Fibroblast of lung (primary cell): ENCODE measurements around the gene YKT6. TPM values are rescaled to one million over a fixed set of nuclear protein-coding genes. Genes with fewer than 3 reads are reported as not detected.

Source experiments
- DNase-seq, 2 donors: peaks; one replicate each; pipeline versions ENCODE4 v3.0.0 to v3.0.0-alpha.2; 2010; ENCODE audit warnings: low read depth in 2 of 2
- H2AFZ ChIP-seq: 2 replicates; pipeline ENCODE4 v1.5.1; 2012; ENCODE audit warnings: low read length, control low read depth, inconsistent platforms
- H3K27ac ChIP-seq: 2 replicates; pipeline ENCODE4 v1.5.1; 2011; ENCODE audit warnings: low read length, control low read depth; ENCODE audit not compliant: insufficient read depth
- H3K27me3 ChIP-seq: 2 replicates; pipeline ENCODE4 v1.5.1; 2011; ENCODE audit warnings: mild to moderate bottlenecking, low read length; ENCODE audit not compliant: control insufficient read depth, insufficient read depth
- H3K36me3 ChIP-seq: 2 replicates; pipeline ENCODE4 v1.5.1; 2011; ENCODE audit warnings: low read length; ENCODE audit not compliant: control insufficient read depth, insufficient read depth
- H3K4me1 ChIP-seq: 2 replicates; pipeline ENCODE4 v1.5.1; 2011; ENCODE audit warnings: low read length; ENCODE audit not compliant: control insufficient read depth, insufficient read depth; ENCODE audit errors: extremely low read depth
- H3K4me2 ChIP-seq: 2 replicates; pipeline ENCODE4 v1.5.1; 2011; ENCODE audit warnings: low read length, control low read depth; ENCODE audit not compliant: insufficient read depth; ENCODE audit errors: extremely low read depth
- H3K4me3 ChIP-seq, 4 experiments: fragments of 200-600 bp in 1 of 4; sonication (generic) in 1 of 4; replicated peaks in 1 of 4; 2 replicates each; pipeline ENCODE4 v1.5.1; 2011 to 2016; ENCODE audit warnings: low read length in 4 of 4, low read depth in 3 of 4, mild to moderate bottlenecking in 3 of 4, control low read depth in 2 of 4, inconsistent platforms in 1 of 4, mixed read lengths in 1 of 4; ENCODE audit not compliant: insufficient read depth in 1 of 4; ENCODE audit errors: control extremely low read depth in 1 of 4
- H3K79me2 ChIP-seq: 2 replicates; pipeline ENCODE4 v1.5.1; 2012; ENCODE audit warnings: mild to moderate bottlenecking, low read length, inconsistent platforms; ENCODE audit not compliant: control insufficient read depth, insufficient read depth
- H3K9ac ChIP-seq: 2 replicates; pipeline ENCODE4 v1.5.1; 2011; ENCODE audit warnings: mild to moderate bottlenecking, low read length, control low read depth; ENCODE audit not compliant: insufficient read depth
- H3K9me3 ChIP-seq: 2 replicates; pipeline ENCODE4 v1.5.1; 2012; ENCODE audit warnings: low read depth, low read length; ENCODE audit not compliant: control insufficient read depth, insufficient read depth
- H4K20me1 ChIP-seq: 2 replicates; pipeline ENCODE4 v1.5.1; 2011; ENCODE audit warnings: low read length; ENCODE audit not compliant: control insufficient read depth, insufficient read depth; ENCODE audit errors: extremely low read depth
- CTCF ChIP-seq, 2 donors: IDR thresholded peaks in 1 of 2; conservative IDR thresholded peaks in 1 of 2; 1 replicate in 1 of 2; 2 replicates in 1 of 2; pipeline ENCODE4 v1.5.1; 2011 to 2012; ENCODE audit warnings: low read length in 2 of 2, control low read depth in 1 of 2, inconsistent platforms in 1 of 2, low read depth in 1 of 2, mild to moderate bottlenecking in 1 of 2
- EZH2 ChIP-seq: IDR thresholded peaks from 2 replicates; pipeline ENCODE4 v1.5.1; 2012; ENCODE audit warnings: low read length, control low read depth, mild to moderate bottlenecking; ENCODE audit errors: missing control alignments
- polyA plus RNA-seq, 2 donors: library from polyadenylated mRNA; depleted of rRNA in 1 of 2; stranded (reverse) in 1 of 2; unstranded in 1 of 2; fragments of >200 nt; gene quantifications; 2 replicates each; pipeline ENCODE4 v1.2.1, GENCODE V29; 2011 to 2012; ENCODE audit warnings: missing spikeins in 1 of 2
- total RNA-seq: library from RNA; depleted of rRNA; stranded (reverse); fragments of >200 nt; gene quantifications from 2 replicates; pipeline ENCODE4 v1.2.1, GENCODE V29; 2014

The YKT6 gene
- total and polyA plus RNA-seq, 2 donors (not counting 1 experiment from before 2014, with no cell fraction given), result 90.0 to 99.0 TPM

- peaks cover 10% of the 10 kb centered on the region for H3K36me3 ChIP-seq
- no peak overlapping the region for H3K27ac ChIP-seq
- H3K27me3 ChIP-seq, result no peaks in the 10 kb centered on the region
- H3K4me1 ChIP-seq, result no peaks in the 10 kb centered on the region
- no peak for TF ChIP-seq EZH2
- no peak for TF ChIP-seq CTCF (conservative IDR thresholded peaks at IDR 0.05 in 1 of 2, IDR thresholded peaks at IDR 0.05 in 1 of 2; ENCODE audit: low read depth in 1 of 2, low read length in 2 of 2)
- no peak overlapping the region for H2AFZ ChIP-seq
- no peak overlapping the region for H3K4me2 ChIP-seq
- no peaks in the 10 kb centered on the region for H3K9me3 ChIP-seq
- DNase-seq, result no peak
- no peaks in the 10 kb centered on the region for H4K20me1 ChIP-seq
- no peak overlapping the region for H3K9ac ChIP-seq
- no peak overlapping the region for H3K4me3 ChIP-seq
- H3K79me2 ChIP-seq, result no peaks in the 10 kb centered on the region
Observed at GRCh38 chr7:44215531-44215930, 14.8 kb downstream of the YKT6 start.

GRCh38 chr7:44216019-44216418 is 15.2 kb downstream of the YKT6 start:
- Histone ChIP-seq H3K9me3 (no peaks in the 10 kb centered on the region), H3K79me2 (no peaks in the 10 kb centered on the region)

GRCh38 chr7:44216521-44217222 is 15.9 kb downstream of the YKT6 start:
- Histone ChIP-seq H3K9ac (no peak overlapping the region), H3K4me1 (no peaks in the 10 kb centered on the region), H3K79me2 (no peaks in the 10 kb centered on the region), H3K4me2 (no peak overlapping the region), H3K27ac (no peak overlapping the region), H3K36me3 (peaks cover 2% of the 10 kb centered on the region), H4K20me1 (no peaks in the 10 kb centered on the region), H3K4me3 (no peak overlapping the region), H3K9me3 (no peaks in the 10 kb centered on the region), H2AFZ (no peak overlapping the region), H3K27me3 (no peaks in the 10 kb centered on the region)
- no peak for DNase-seq
- TF ChIP-seq EZH2 (no peak), CTCF (conservative IDR thresholded peaks at IDR 0.05 in 1 of 2, IDR thresholded peaks at IDR 0.05 in 1 of 2; ENCODE audit: low read depth in 1 of 2, low read length in 2 of 2) (no peak)

More at GRCh38 chr7:44216019-44216418, 15.2 kb downstream of the YKT6 start:
- no peak overlapping the region for H3K27ac ChIP-seq
- no peak overlapping the region for H3K9ac ChIP-seq
- DNase-seq, result no peak
- H3K36me3 ChIP-seq, result peaks cover 6% of the 10 kb centered on the region
- no peaks in the 10 kb centered on the region for H3K4me1 ChIP-seq
- H2AFZ ChIP-seq, result no peak overlapping the region
- no peak overlapping the region for H3K4me2 ChIP-seq
- H3K27me3 ChIP-seq, result no peaks in the 10 kb centered on the region
- TF ChIP-seq EZH2 (no peak), CTCF (conservative IDR thresholded peaks at IDR 0.05 in 1 of 2, IDR thresholded peaks at IDR 0.05 in 1 of 2; ENCODE audit: low read depth in 1 of 2, low read length in 2 of 2) (no peak)
- H4K20me1 ChIP-seq, result no peaks in the 10 kb centered on the region
- no peak overlapping the region for H3K4me3 ChIP-seq
